ENCODE data around the gene DENND2C. TPM values are rescaled to one million over a fixed set of nuclear protein-coding genes. Genes with fewer than 3 reads are reported as not detected.

Gene DENND2C
- total RNA-seq, 1 donor from 2014 or later: 0.84 TPM

DNA sequence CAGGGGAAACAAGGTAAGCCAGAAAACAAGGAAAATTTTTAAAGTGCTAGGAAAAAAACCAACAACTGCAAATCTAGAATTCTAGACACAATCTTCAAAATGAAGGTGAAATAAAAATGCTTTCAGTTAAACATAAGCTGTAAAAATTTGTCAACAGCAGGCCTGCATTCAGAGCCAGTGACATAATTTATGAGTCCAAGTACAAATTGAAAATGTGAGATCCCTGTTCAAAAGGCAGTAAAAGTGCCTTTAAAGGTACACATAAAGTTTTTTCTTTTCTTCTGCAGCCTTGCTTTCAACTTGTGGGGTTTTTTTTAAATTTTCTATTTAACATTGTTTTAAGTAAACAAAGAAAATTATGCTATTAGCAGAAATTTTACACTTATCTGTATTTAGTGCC is 37.4 kb downstream of the DENND2C start:
- H3K4me3 ChIP-seq (ENCODE audit: low read depth, low read length): no peak overlapping the region

DNA sequence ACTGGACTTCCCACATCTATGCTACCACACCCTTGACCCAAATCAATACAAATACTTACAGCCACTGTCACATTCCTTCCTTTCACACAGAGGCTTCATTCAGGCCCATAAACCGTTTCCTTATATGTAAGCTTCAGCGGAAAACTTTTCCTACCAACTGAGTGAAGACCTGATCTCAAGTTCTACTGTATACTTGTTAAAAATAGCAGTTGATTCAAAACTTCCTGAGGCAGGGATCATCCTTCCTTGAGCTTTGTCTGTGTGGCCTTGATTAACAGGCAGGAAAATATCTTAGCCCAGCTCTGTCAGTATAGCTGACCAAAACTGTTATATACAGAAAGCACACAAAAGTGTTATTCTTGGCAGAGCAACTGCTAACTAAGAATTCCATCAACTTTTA is 42.7 kb downstream of the DENND2C start:
- Histone ChIP-seq H3K36me3 (ENCODE audit: control insufficient read depth, insufficient read depth, low read length) (no peaks in the 10 kb centered on the region), H3K27me3 (ENCODE audit: control insufficient read depth, insufficient read depth, low read length) (no peaks in the 10 kb centered on the region), H3K4me3 (ENCODE audit: low read depth, low read length) (no peak overlapping the region)
- TF ChIP-seq, protein P1, sequence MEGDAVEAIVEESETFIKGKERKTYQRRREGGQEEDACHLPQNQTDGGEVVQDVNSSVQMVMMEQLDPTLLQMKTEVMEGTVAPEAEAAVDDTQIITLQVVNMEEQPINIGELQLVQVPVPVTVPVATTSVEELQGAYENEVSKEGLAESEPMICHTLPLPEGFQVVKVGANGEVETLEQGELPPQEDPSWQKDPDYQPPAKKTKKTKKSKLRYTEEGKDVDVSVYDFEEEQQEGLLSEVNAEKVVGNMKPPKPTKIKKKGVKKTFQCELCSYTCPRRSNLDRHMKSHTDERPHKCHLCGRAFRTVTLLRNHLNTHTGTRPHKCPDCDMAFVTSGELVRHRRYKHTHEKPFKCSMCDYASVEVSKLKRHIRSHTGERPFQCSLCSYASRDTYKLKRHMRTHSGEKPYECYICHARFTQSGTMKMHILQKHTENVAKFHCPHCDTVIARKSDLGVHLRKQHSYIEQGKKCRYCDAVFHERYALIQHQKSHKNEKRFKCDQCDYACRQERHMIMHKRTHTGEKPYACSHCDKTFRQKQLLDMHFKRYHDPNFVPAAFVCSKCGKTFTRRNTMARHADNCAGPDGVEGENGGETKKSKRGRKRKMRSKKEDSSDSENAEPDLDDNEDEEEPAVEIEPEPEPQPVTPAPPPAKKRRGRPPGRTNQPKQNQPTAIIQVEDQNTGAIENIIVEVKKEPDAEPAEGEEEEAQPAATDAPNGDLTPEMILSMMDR (IDR thresholded peaks at IDR 0.05; ENCODE audit: insufficient read depth, low read length, poor library complexity, severe bottlenecking): no peak
- DNase-seq (ENCODE audit: low read depth): no peak

More for the DNA sequence above, 37.4 kb downstream of the DENND2C start:
- Histone ChIP-seq H3K36me3 (ENCODE audit: control insufficient read depth, insufficient read depth, low read length) (no peaks in the 10 kb centered on the region), H3K27me3 (ENCODE audit: control insufficient read depth, insufficient read depth, low read length) (no peaks in the 10 kb centered on the region)
- DNase-seq (ENCODE audit: low read depth): no peak
- TF ChIP-seq, protein P1 (IDR thresholded peaks at IDR 0.05; ENCODE audit: insufficient read depth, low read length, poor library complexity, severe bottlenecking): no peak

DNA sequence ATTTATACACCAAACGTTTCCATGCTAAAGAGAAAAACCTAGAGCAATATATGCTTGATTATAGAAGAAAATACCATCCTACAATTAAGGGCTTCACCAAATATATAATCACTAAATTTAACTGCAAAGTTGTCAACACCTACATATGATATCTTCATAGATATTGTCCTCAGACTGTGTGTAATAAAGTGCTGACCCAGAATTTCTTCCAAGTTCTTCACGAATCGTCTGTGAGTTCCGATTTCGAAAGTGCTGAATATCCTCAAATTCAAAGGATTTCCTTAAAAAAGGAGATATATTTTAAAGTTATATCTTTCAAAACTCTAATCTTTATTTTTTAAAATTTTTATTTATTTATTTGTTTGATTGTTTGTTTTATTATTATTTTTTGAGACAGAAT is 46.5 kb downstream of the DENND2C start:
- Histone ChIP-seq H3K27me3 (ENCODE audit: control insufficient read depth, insufficient read depth, low read length) (no peaks in the 10 kb centered on the region), H3K36me3 (ENCODE audit: control insufficient read depth, insufficient read depth, low read length) (no peaks in the 10 kb centered on the region), H3K4me3 (ENCODE audit: low read depth, low read length) (no peak overlapping the region)
- TF ChIP-seq, protein P1 (IDR thresholded peaks at IDR 0.05; ENCODE audit: insufficient read depth, low read length, poor library complexity, severe bottlenecking): no peak
- DNase-seq (ENCODE audit: low read depth): no peak

DNA sequence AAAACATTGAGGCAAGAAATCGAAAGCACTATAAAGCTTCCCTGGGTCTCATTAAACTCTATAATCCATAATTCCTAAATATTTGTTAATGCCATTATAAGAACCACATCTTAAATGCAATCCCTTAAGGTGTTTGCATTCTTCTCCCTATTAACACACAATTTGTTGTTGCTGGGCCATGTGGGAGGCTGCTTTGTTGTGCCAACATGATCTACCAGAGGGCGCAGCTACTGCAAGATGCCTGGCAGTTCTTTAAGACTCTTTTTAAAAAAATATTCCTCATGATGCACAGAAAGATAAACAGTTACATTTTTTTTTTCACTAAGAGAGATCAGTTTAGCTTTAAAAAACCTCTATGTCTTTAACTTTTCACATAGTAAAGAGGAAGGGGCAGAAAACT is 49.4 kb downstream of the DENND2C start:
- TF ChIP-seq, protein P1 (IDR thresholded peaks at IDR 0.05; ENCODE audit: insufficient read depth, low read length, poor library complexity, severe bottlenecking): no peak
- DNase-seq (ENCODE audit: low read depth): no peak
- no peaks in the 10 kb centered on the region for H3K27me3 ChIP-seq (ENCODE audit: control insufficient read depth, insufficient read depth, low read length)
- H3K36me3 ChIP-seq (ENCODE audit: control insufficient read depth, insufficient read depth, low read length): no peaks in the 10 kb centered on the region
- H3K4me3 ChIP-seq (ENCODE audit: low read depth, low read length): no peak overlapping the region

DNA sequence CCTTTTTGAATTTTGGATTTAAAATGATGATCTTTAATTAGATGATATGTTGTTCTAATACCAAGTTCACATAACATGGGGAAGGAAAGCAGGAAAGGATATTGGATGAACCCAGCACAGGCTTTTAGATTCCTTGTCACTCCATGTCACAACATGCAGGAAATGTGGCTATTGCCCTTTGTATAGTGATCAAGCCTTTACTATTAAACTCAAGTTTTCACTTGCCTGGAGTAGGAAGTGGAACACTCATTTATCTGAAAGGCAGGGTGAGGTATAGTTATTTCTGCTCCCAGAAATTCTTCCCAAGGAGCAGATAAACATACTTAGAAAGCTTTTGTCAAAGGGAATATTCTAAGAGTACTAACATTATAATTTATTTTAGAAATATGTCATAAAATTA is 51.2 kb downstream of the DENND2C start:
- TF ChIP-seq, protein P1 (IDR thresholded peaks at IDR 0.05; ENCODE audit: insufficient read depth, low read length, poor library complexity, severe bottlenecking): no peak
- H3K4me3 ChIP-seq (ENCODE audit: low read depth, low read length): no peak overlapping the region

DNA sequence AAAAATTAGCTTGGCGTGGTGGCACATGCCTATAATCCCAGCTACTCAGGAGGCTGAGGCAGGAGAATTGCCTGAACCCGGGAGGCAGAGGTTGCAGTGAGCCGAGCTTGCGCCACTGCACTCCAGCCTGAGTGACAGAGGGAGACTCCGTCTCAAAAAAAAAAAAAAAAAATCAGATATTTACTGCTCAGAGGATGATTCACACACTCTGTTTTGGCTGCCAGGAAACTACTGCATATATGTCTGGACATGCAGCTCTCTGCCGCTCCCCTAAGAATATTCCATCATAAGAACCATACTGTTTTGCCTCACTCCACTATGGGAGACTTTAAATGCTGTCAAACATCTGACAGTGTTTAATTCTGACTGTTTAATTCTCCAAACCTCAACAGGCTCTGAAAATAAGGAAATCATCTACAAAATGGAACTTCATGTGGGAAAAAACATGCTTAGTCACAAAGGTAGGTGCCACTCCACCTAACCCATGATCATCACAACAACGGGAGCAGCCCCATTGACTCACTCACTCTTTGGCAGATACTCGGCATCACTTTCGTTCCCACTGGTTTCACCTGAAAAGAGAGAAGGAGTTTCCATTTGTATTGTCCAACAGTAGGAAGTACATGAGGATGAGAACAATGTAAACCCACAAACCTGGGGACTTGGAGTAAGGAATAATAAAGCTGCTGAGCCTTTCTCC is 59.2 kb downstream of the DENND2C start:
- no peaks in the 10 kb centered on the region for H3K27me3 ChIP-seq (ENCODE audit: control insufficient read depth, insufficient read depth, low read length)
- no peaks in the 10 kb centered on the region for H3K36me3 ChIP-seq (ENCODE audit: control insufficient read depth, insufficient read depth, low read length)
- TF ChIP-seq, protein P1 (IDR thresholded peaks at IDR 0.05; ENCODE audit: insufficient read depth, low read length, poor library complexity, severe bottlenecking): no peak
- no peak for DNase-seq (ENCODE audit: low read depth)
- no peak overlapping the region for H3K4me3 ChIP-seq (ENCODE audit: low read depth, low read length)

More for the DNA sequence above, 51.2 kb downstream of the DENND2C start:
- H3K36me3 ChIP-seq (ENCODE audit: control insufficient read depth, insufficient read depth, low read length): no peaks in the 10 kb centered on the region
- DNase-seq (ENCODE audit: low read depth): no peak
- H3K27me3 ChIP-seq (ENCODE audit: control insufficient read depth, insufficient read depth, low read length): no peaks in the 10 kb centered on the region

Measured in kidney epithelial cell (primary cell).